SK-N-MC (cell line): Measurements from ENCODE around the gene SPG21.

ENCODE experiments used
- EZH2 ChIP-seq: fragments of 200-600 bp; sonication (generic); IDR thresholded peaks from one replicate; pipeline ENCODE4 v1.6.1; 2017; ENCODE audit warnings: antibody characterized with exemption
- FOXP2 ChIP-seq: optimal IDR thresholded peaks from 2 replicates; pipeline ENCODE3; 2011; ENCODE audit warnings: mild to moderate bottlenecking, moderate library complexity; ENCODE audit not compliant: insufficient read depth; ENCODE audit errors: extremely low read length, control extremely low read depth
- POLR2AphosphoS5 ChIP-seq: IDR thresholded peaks from 2 replicates; pipeline ENCODE4 v1.6.1; 2012; ENCODE audit warnings: mild to moderate bottlenecking, low read depth, low read length, borderline replicate concordance

- no peak for TF ChIP-seq POLR2AphosphoS5
- no peak for TF ChIP-seq EZH2
- TF ChIP-seq FOXP2: no peak
Observed at GRCh38 chr15:64954395-64954794, 35.3 kb downstream of the SPG21 start.
